ENCODE measurements around the gene SUSD6.
"Not testable (repeated sequence)": the region's sequence is repeated elsewhere in the genome, so short reads cannot be mapped to it uniquely, and the experiment has no call there.

SUSD6 gene

DNA sequence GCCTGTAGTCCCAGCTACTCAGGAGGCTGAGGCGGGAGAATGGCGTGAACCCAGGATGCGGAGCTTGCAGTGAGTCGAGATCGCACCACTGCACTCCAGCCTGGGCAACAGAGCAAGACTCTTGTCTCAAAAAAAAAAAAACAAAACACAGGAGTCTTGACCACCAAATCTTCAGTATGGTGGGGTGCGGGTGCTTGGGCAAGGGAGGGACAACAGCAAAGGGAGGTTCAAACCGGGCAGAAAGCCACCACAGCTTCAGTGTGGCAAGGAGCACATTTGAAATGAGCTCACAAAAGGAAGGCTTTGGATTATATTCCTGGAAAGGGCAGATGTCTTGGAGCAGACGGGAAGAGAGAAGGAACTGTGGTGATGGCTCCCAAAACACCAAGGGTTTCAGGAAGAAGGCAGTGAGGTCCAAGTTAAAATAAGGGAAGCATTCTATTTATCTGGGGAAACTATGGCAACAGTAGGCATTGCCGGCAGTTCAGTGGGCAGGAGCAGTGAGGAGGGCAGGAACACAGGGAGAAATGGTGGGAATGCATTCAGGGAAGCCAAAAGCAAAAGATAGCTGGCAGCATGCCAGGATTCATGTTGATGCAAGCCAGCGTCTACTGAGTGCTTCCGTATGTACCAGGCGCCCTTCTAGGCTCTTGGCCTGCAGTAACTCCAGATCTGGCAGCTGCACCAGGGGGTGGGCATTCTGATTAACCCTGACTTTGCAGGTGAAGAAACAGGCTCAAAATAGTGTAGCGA, 104.5 kb downstream of the SUSD6 start:
- no peak for DNase-seq

DNA sequence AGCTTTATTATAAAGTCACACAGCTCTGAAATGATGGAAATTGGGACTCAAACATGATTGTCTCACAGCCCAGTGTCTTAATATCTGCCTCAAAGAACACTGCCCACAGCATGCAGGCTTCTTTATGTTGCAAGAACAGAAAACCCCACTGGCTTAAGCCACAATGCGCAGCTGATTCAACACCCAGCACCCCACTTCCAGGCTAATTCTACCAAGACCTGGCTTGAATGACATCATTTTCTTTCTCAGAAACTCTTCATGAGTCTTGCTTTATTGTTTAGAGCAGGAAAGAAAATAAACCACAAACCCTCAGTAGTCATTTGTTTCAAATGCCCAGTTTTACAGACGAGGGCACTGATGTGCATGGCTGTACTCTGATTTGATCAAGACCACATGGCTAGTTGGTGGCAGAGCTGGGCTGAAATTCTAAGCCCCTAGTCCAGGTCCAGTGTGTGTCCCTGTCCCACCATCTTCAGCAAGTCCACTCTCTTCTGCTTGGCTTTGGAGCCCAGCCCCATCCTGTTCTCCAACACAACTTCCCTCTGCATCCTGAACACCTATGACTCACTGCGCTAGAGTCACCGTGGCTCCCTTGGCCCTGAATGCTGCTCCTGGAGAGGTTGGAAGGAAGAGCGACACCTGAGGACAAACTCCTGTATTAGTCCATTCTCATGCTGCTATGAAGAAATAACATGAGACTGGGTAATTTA, 105.2 kb downstream of the SUSD6 start:
- peak in 1 of 2 experiments; percentile 44 for DNase-seq

DNA sequence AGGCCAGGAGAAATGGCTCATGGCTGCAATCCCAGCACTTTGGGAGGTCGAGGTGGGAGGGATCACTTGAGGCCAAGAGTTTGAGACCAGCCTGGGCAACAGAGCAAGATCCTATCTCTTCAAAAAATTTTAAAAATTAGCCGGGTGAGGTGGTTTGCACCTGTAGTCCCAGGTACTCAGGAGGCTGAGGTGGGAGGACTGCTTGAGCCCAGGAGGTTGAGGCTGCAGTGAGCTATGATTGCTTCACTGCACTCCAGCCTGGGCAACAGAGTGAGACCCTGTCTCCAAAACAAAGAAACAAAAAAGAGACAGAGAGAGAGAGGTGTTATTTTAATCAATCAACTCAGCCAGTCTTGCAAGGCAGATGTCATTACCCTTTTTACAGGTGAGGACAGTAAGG, 107.2 kb downstream of the SUSD6 start:
- DNase-seq = not testable (repeated sequence)

DNA sequence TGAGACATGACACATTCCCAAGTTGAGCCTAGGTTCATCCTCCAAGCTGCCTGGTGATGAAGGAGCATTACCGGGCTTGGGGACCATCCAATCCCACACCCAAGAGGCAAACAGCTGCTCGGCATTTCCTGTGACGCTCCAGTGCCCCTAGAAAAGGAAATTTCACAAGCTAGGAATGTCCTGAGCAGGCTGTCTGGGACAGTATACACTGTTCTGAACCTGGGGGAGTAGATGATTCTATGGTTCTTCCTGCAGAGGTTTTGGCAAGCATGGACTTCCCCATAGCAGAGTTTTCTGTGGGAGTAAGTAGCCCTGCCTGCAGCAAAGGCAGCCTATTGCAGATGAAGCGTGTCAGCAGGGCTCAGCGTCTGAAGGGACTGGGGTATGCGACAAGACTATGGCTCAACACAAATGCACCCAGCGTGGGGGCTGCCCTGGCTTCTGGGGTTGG, 108.1 kb downstream of the SUSD6 start:
- no peak for DNase-seq

DNA sequence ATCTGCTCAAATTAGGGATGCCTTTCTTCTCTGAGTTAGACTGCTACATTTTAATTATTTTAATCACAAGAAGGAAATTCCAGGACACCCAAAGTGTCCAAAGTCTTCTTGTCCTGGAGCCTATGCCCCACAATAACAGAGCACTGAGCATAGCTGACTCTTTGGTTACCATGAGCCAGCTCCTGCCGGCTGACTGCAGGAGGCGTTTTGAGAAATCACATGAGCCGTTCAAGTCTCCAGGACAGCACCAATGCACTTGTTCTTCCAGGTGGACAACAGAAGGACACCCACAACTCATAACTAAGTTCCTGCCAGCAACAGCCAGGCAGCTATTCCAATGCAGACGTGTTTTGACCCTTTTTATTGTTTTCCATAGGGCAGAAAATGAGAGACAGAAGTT, 109.5 kb downstream of the SUSD6 start:
- no peak for DNase-seq

DNA sequence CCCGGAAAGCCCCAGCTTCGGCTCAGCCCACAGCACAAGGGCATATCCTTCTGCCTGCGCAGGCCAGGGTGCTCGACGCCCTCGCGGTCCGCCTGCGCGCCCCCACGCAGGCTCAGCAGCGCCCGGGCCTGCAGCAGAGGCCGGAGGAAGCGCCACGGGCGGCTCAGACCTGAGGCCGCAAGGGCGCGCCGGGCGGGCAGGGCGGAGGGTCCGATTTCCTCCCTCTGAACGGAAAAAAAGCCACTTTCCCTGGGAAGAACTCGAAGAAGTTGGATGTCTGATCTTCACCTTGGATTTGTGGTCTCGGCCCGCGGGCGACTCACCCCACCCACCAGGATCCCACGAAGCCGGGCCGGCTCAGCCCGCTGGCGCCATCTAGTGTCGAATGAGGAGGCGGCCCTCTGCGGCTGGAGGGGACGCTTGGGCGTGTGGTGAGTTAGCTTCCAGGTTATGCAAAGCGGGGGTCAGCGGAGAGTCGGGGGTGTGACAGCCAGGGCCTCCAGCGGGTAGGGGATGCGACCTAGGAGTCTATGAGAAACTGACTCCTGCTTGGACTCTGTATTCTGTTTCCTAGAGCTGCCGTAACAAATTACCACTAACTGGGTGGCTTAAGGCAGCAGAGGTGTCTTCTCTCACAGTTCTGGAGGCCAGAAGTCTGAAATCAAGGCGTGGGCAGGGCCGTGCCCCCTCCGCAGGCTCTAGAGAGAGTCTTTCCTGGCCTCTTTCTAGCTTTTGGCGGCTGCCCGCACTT, 115.5 kb downstream of the SUSD6 start:
- DNase-seq = peak; percentile 76 to 87

GRCh38 chr14:69727860-69728259, 116.5 kb downstream of the SUSD6 start:
- no peak for DNase-seq

DNA sequence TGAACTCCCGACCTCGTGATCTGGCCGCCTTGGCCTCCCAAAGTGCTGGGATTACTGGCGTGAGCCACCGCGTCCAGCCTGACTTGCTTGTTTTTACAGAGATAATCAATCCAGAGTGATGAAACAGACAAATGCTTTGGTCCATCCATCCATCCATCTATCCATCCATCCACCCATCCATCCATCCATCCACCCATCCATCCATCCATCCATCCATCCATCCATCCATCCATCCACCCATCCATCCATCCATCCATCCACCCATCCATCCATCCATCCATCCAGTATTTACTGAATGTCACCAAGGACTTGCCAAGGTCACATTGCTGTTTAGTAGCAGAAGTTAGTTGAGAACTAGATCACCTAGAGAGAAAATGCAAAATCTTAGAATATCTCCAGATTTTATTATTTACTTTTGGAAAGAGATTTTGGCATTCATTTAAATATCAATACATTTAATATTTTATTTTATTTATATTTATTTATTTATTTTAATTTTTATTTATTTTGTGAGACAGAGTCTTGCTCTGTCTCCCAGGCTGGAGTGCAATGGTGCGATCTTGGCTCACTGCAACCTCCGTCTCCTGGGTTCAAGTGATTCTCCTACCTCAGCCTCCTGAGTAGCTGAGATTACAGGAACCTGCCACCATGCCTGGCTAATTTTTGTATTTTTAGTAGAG, 120.7 kb downstream of the SUSD6 start:
- not testable (repeated sequence) for DNase-seq

DNA sequence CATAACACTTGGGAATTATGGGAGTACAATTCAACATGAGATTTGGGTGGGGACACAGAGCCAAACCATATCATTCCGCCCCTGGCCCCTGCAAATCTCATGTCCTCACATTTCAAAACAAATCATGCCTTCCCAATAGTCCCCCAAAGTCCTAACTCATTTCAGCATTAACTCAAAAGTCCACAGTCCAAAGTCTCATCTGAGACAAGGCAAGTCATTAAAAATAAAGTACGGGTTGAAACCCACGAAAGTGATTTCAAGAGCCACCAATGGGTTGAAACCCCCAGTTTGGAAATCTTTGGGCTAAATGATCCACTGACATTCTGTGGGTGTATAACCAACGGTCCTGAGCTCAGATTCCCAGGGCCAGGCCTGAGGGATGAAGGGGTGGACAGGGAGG, 125.0 kb downstream of the SUSD6 start:
- not testable (repeated sequence) for DNase-seq

DNA sequence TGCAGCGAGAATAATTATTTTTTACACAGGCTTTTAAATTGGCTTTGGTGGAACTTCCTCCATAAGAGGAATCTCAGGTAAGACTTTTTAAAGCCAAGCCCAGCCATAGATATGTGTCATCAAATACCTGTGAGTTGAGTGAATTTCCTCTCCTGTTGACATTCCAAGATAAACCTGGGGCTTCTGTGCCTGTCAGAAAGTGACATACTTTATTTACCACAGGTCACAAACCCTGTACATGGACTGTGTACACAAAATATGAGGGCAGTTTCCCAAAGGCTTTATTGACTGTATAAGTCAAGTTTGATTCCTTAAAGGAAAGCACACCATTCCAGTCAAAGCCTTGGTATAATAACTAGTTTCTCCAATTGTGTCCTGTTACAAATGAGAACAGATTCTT, 129.7 kb downstream of the SUSD6 start:
- no peak for DNase-seq

DNA sequence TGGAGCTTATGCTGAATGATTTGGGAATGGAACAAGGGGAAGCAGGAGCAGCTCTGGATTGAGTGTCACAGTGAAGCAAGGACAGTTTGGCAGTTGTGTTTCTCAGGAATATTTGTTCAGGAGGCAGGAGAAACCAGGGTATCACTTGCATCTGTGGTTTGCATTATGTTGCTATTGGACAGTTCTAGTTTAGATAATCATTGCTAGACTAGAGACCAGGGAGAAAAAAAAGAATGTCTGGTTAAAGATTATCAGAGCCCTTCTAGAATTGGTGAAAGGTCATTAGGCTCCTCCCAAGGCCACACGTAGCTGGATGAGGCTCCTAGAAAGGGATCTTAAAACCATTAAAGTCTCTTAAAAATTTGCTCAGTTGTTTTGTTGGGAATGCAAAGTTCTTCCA, 138.6 kb downstream of the SUSD6 start:
- DNase-seq = no peak

DNA sequence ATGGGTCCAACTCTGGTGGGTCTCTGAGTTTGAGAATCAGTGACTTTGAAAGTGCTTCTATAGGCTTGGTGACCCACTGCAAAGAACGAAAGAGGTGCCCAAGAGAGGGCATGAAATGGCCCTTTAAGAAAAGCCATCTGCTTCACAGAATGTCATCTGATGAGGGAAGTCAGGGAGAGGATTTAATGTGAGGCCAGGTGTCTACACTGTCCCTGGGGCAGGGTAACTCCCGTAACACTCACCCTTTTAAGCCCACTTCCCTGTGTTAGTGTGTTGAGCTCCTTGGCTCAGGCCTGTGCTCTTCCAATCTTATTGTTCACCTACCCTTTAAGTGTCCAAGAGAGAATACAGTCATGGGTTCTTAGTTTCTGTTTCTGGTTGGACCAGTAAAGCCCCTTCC, 139.1 kb downstream of the SUSD6 start:
- no peak for DNase-seq

GRCh38 chr14:69752773-69753172, 141.4 kb downstream of the SUSD6 start:
- DNase-seq = no peak

DNA sequence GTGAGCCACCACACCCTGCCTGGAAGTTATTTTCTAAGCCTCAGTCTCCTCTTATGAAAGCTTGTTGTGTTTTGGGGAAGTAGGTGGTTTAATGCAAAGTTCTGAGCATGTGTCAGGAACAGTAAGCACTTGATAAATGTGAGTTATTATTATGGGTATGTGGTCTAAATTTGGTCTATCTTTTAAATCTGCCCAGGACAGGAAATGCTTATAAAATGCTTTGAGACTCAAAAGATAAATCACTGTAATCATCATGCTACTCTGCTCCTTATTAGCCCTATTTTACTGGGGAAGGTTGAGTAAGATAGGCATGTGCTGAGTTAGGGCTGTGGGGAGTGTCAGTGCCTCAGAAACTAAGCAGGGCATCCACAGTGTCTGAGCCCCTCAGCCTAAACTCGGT, 142.5 kb downstream of the SUSD6 start:
- no peak for DNase-seq

DNA sequence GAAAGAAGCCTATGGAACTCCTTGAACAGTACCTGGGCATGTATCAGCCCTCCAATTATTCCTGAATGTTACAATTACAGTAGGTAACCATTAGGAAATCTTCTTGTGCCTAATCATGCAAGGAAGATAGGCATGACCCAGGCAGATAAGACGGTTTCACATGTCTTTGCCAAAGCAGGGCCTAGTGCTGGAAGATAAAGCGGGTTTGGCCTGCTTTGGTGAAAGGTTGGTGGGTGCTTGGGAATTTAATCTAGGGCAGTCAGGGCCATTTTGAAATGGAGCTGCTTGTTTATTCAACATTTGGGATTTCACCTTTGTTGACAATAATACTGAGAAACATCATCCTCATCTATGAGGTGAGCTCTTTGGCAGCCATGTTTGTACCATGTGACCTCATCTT, 143.1 kb downstream of the SUSD6 start:
- DNase-seq = no peak

DNA sequence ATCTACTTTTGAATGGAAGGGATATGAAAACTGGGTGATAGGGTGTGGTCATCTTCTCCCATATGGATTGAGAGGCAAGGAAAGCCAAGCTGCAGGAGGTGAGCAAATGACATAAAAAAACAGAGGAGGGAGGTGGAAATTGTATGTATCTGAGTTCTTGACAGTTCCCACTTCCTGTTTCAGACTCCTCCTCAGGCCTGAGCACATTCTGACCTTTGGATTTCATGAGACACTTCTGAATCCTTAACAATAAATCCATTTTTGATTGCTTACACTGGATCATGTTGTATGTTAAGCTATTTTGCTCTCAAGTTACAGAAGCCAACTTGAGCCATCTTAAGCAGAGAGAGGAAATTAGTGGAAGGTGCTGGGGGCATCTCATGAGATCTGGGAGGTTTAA, 143.9 kb downstream of the SUSD6 start:
- no peak for DNase-seq

DNA sequence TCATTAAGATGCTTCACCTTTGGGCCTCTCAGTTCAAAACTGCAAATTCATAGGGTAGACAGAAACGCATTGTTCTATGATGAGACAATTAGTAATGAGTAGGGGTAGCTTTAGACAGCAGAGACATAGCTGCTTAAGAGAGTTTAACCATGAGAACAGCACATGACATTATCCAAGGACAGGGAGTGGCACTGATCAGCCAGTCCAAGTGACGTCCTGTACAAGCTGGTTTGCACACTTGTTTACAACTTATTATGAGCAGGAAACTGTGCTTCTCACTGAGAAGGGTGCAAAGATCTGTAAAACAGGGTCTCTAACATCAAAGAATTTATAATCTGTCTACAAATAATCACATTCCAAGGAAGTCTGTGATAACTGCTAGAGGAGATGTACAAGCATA, 144.4 kb downstream of the SUSD6 start:
- no peak for DNase-seq

DNA sequence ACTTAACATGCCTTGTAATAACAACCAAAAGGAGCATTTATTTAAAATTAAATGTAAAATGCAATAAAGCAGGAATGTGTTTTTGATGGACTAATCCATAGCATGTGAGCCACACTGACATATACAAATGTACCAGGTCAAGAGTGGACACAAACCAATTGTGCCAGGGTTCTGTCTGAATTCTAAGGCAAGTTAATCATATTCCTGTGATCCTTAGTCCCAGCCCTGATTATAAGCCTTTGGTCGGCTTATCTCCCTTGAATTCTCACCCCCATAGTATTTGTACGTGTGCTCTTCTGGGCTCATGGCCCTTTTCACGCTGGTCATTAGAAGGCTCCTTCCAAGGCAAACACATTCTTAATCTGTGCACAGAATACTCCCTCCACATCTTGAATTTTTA, 144.9 kb downstream of the SUSD6 start:
- no peak for DNase-seq

DNA sequence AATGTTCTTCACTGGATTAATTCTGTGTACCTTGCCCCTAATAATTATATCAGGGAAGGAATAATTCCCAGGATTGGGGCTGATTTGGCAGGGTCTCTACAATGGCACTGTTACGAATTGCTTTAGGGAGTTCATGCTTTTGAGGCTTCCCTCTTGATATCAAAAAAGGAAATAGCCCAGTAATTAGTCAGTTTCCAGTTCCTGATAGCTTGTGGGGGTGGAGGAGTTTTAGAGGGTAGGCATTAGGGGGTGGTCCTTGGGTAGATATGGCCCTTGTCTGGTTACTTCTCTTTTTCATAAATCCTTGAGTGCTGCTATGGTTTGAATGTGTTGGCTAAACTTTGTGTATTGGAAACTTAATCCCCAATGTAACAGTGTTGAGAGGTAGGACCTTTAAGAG, 149.4 kb downstream of the SUSD6 start:
- no peak for DNase-seq

- peak in 1 of 2 experiments; percentile 10 for DNase-seq
Observed at GRCh38 chr14:69763761-69764510, 152.5 kb downstream of the SUSD6 start.
